K562 (cell line): ENCODE measurements around the gene CCDC106. TPM values are rescaled to one million over a fixed set of nuclear protein-coding genes. Genes with fewer than 3 reads are reported as not detected.

Source experiments
- ATAC-seq: fragments of 200-7000 bp; cut with Tn5 transposase; 3 replicates; pipeline ENCODE4 v1.9.1; 2020; ENCODE audit warnings: moderate library complexity
- BruUV-seq: library from RNA; stranded (reverse); fragments of 400-500 nt; replicated peaks from 2 replicates; lab custom pipeline; 2021; lab: Mats Ljungman, UMichigan
- CTCF ChIA-PET: fragments of 300-600 bp; formaldehyde crosslinking; extraction: SDS; loops from one replicate; lab custom pipeline; 2021; ENCODE audit warnings: low intra/inter-chr PET ratio; lab: Yijun Ruan, JAX
- POLR2A ChIA-PET: fragments of 300-600, 350-650 bp; sonication (Branson Sonifier 250); formaldehyde crosslinking; extraction: SDS; loops from one replicate; lab custom pipeline; 2021; ENCODE audit warnings: antibody characterized with exemption, inconsistent platforms; lab: Yijun Ruan, JAX
- DNase-seq, 4 experiments: peaks; one replicate each; pipeline versions ENCODE4 v3.0.0 to v3.0.0-alpha.2; 2011 to 2018; ENCODE audit warnings: low spot score in 3 of 4, mixed read lengths in 3 of 4; ENCODE audit errors: extremely low read depth in 1 of 4
- FAIRE-seq: peaks from 2 replicates; lab custom pipeline; 2011; peaks lifted over from hg19 to GRCh38; lab: Jason Lieb, UNC
- H2AFZ ChIP-seq: 2 replicates; pipeline ENCODE4 v1.6.0; 2011; ENCODE audit warnings: low read depth, low read length, control low read depth, inconsistent platforms
- H3K27ac ChIP-seq: fragments of 200-600 bp; 3 replicates; pipeline ENCODE4 v1.8.0; 2011; ENCODE audit warnings: low read depth, mild to moderate bottlenecking, control low read depth, inconsistent platforms, low read length, moderate library complexity, mixed read lengths; ENCODE audit errors: extremely low read depth
- H3K27me3 ChIP-seq, 2 experiments: fragments of 300-600 bp in 1 of 2; 2 replicates in 1 of 2; 3 replicates in 1 of 2; pipeline versions ENCODE4 v1.6.0 to v1.8.0; 2011; ENCODE audit warnings: inconsistent platforms in 2 of 2, low read length in 2 of 2, mild to moderate bottlenecking in 1 of 2, mixed read lengths in 1 of 2, moderate library complexity in 1 of 2; ENCODE audit not compliant: control insufficient read depth in 2 of 2, insufficient read depth in 2 of 2
- H3K36me3 ChIP-seq: fragments of 300-600 bp; 3 replicates; pipeline ENCODE4 v1.8.0; 2011; ENCODE audit warnings: mild to moderate bottlenecking, low read length, inconsistent platforms; ENCODE audit not compliant: control insufficient read depth, insufficient read depth
- H3K4me1 ChIP-seq, 2 experiments: fragments of 200-600 bp in 1 of 2; replicated peaks in 1 of 2; 2 replicates in 1 of 2; 3 replicates in 1 of 2; pipeline versions ENCODE4 v1.5.1 to v1.8.0; 2011; ENCODE audit warnings: inconsistent platforms in 2 of 2, low read length in 2 of 2, mild to moderate bottlenecking in 1 of 2, mixed read lengths in 1 of 2, moderate library complexity in 1 of 2; ENCODE audit not compliant: control insufficient read depth in 2 of 2, insufficient read depth in 2 of 2
- H3K4me2 ChIP-seq: 2 replicates; pipeline ENCODE4 v1.6.1; 2011; ENCODE audit warnings: low read length, control low read depth, inconsistent platforms, mixed read lengths; ENCODE audit not compliant: insufficient read depth
- H3K4me3 ChIP-seq: fragments of 200-600 bp; sonication (generic), shearing (Covaris generic); 2 replicates; pipeline ENCODE4 v1.5.1; 2016; ENCODE audit warnings: control low read depth, inconsistent platforms
- H3K79me2 ChIP-seq: fragments of 200-600 bp; 3 replicates; pipeline ENCODE4 v1.8.0; 2011; ENCODE audit warnings: low read length, inconsistent platforms; ENCODE audit not compliant: control insufficient read depth, insufficient read depth
- H3K9ac ChIP-seq, 2 experiments: 2 replicates each; pipeline versions ENCODE4 v1.6.0 to v1.6.1; 2011; ENCODE audit warnings: low read depth in 2 of 2, low read length in 2 of 2, control low read depth in 1 of 2, inconsistent platforms in 1 of 2, mild to moderate bottlenecking in 1 of 2, mixed read lengths in 1 of 2; ENCODE audit not compliant: insufficient read depth in 1 of 2
- H3K9me1 ChIP-seq: one replicate; pipeline ENCODE4 v1.6.0; 2011; ENCODE audit warnings: inconsistent platforms, mild to moderate bottlenecking, low read length, moderate library complexity; ENCODE audit not compliant: control insufficient read depth, insufficient read depth
- H3K9me3 ChIP-seq: replicated peaks from 2 replicates; pipeline ENCODE4 v1.5.1; 2011; ENCODE audit warnings: low read depth, low read length, inconsistent platforms; ENCODE audit not compliant: control insufficient read depth, insufficient read depth
- H4K20me1 ChIP-seq: replicated peaks from 2 replicates; pipeline ENCODE4 v1.6.1; 2011; ENCODE audit warnings: low read length, inconsistent platforms, mixed read lengths; ENCODE audit not compliant: control insufficient read depth, insufficient read depth
- CHAMP1 ChIP-seq: fragments of 450-650 bp; IDR thresholded peaks from 2 replicates; pipeline ENCODE4 v1.6.1; 2016; ENCODE audit warnings: mild to moderate bottlenecking
- HNRNPL ChIP-seq: fragments of 200-400 bp; formaldehyde crosslinking; IDR thresholded peaks from 2 replicates; pipeline ENCODE4 v1.6.1; 2017; ENCODE audit warnings: low read depth, mild to moderate bottlenecking, low read length
- MCM2 ChIP-seq: fragments of 450-650 bp; IDR thresholded peaks from 2 replicates; pipeline ENCODE4 v1.6.1; 2017; ENCODE audit warnings: low read depth, mild to moderate bottlenecking
- MEIS2 ChIP-seq: fragments of 450-650 bp; IDR thresholded peaks from 2 replicates; pipeline ENCODE4 v1.6.1; 2014; ENCODE audit warnings: mild to moderate bottlenecking; ENCODE audit not compliant: partially characterized antibody
- NUFIP1 ChIP-seq: fragments of 450-650 bp; IDR thresholded peaks from 2 replicates; pipeline ENCODE4 v1.6.1; 2018; ENCODE audit not compliant: partially characterized antibody
- PHF20 ChIP-seq: fragments of 450-650 bp; IDR thresholded peaks from 2 replicates; pipeline ENCODE4 v1.6.1; 2018; ENCODE audit not compliant: partially characterized antibody
- POLR2G ChIP-seq: fragments of 200-400 bp; formaldehyde crosslinking; IDR thresholded peaks from 2 replicates; pipeline ENCODE4 v1.6.1; 2017; ENCODE audit warnings: low read depth, mild to moderate bottlenecking, antibody characterized with exemption, low read length, moderate library complexity
- RBFOX2 ChIP-seq: fragments of 200-400 bp; formaldehyde crosslinking; IDR thresholded peaks from 2 replicates; pipeline ENCODE4 v1.6.1; 2017; ENCODE audit warnings: low read depth, mild to moderate bottlenecking, low read length, moderate library complexity
- TFE3 ChIP-seq: fragments of 450-650 bp; formaldehyde crosslinking; IDR thresholded peaks from 2 replicates; pipeline ENCODE4 v1.4.0; 2020; ENCODE audit warnings: mild to moderate bottlenecking, mixed read lengths
- ZNF644 ChIP-seq: fragments of 200-800 bp; sonication (Bioruptor generic); IDR thresholded peaks from 2 replicates; pipeline ENCODE4 v1.6.1; 2016; ENCODE audit warnings: low read depth, missing genetic modification characterization, missing compliant biosample characterization
- WGBS: fragments of 100-300 bp; shearing (Covaris generic); methylation state at CpG from one replicate; pipeline ENCODE4 v1.1.6; 2016; ENCODE audit warnings: low coverage, mixed read lengths; ENCODE audit not compliant: insufficient coverage; ENCODE audit errors: missing lambda C conversion rate; 5-methylcytosine and 5-hydroxymethylcytosine counted together
- in situ Hi-C: fragments of 300-500 bp; cut with MboI; formaldehyde crosslinking; loops from 4 replicates; pipeline ENCODE4 v1.15.0; 2018; ENCODE audit warnings: inconsistent platforms, mixed read lengths
- intact Hi-C: fragments of 100-400 bp; cut with micrococcal nuclease; formaldehyde crosslinking; loops from 2 replicates; pipeline ENCODE4 v1.14.2; 2022
- polyA plus RNA-seq, 8 experiments: library from polyadenylated mRNA; depleted of rRNA in 4 of 8; stranded (reverse) in 5 of 8; unstranded in 3 of 8; fragments of >200 nt; fragmentation: Nextera tagmentation in 2 of 8; fragmentation: Illumina TruSeq in 1 of 8; extraction: Ambion mirVana in 2 of 8; extraction: Trizol in 1 of 8; gene quantifications; 2 replicates each; pipeline versions ENCODE4 v1.2.1 to v1.2.3, GENCODE V29; 2011 to 2014; ENCODE audit warnings: inconsistent platforms in 1 of 8, missing spikeins in 1 of 8
- total RNA-seq, 7 experiments: library from RNA; depleted of rRNA in 6 of 7; stranded (reverse); fragments of >200 nt in 6 of 7; fragmentation: Illumina TruSeq in 2 of 7; extraction: Trizol in 2 of 7; gene quantifications; 2 replicates each; pipeline versions ENCODE4 v1.2.1 to v1.2.3, GENCODE V29; 2011 to 2021; ENCODE audit warnings: low replicate concordance in 1 of 7

CCDC106 gene
- total and polyA plus RNA-seq, 9 of the 15 experiments (the other 6 are each of a cell fraction or from before 2014, with no cell fraction given), result 0.10 to 27.5 (median 15.0) TPM; not detected in 1

GRCh38 chr19:55684946-55685681 lies 37.1 kb downstream of the CCDC106 start:
- Histone ChIP-seq H3K9me3 (no peaks in the 10 kb centered on the region), H3K4me1 (peaks cover 0 to 53% of the 10 kb centered on the region in 2 experiments; a peak in 3 of 5 replicates), H3K4me2 (no peak overlapping the region), H4K20me1 (peaks cover 43% of the 10 kb centered on the region), H2AFZ (no peak overlapping the region), H3K79me2 (peaks cover 39% of the 10 kb centered on the region), H3K27me3 (no peaks in the 10 kb centered on the region), H3K4me3 (no peak overlapping the region), H3K27ac (no peak overlapping the region), H3K9ac (peak overlapping the region in 1 of 2 experiments; percentile 45; a peak in 1 of 4 replicates), H3K9me1 (no peaks in the 10 kb centered on the region), H3K36me3 (peaks cover 86% of the 10 kb centered on the region; the same call in 2 of the 3 replicates)
- ATAC-seq (no peak), FAIRE-seq (no peak), DNase-seq (no peak)
- in situ Hi-C loops (no loop called here), intact Hi-C loops (no loop called here)
- no TSS peak for BruUV-seq
- CTCF ChIA-PET, result no interaction called here
- TF ChIP-seq POLR2G, result peak; percentile 62
- TF ChIP-seq MEIS2, result no peak
- no peak for TF ChIP-seq NUFIP1
- TF ChIP-seq CHAMP1, result no peak
- TF ChIP-seq TFE3, result no peak
- TF ChIP-seq MCM2, result no peak
- TF ChIP-seq HNRNPL, result 0 out of 2 replicates have a peak, but pooled peaks have one; percentile 30
- TF ChIP-seq PHF20, result no peak
- no peak for TF ChIP-seq ZNF644 (tag)
- peak; percentile 54 for TF ChIP-seq RBFOX2
- POLR2A ChIA-PET, result interaction anchor here (0.5 kb wide), 1 partner anchor 45 kb away, joined by 5 read pairs; no protein-coding TSS in a partner anchor
- 96% methylated on average over 30 of the region's 60 CpGs for WGBS
